GM12891 (cell line): ENCODE results near the gene PDZD11.
"Not testable (repeated sequence)": the region's sequence is repeated elsewhere in the genome, so short reads cannot be mapped to it uniquely, and the experiment has no call there.

Experiments used
- DNase-seq: peaks from one replicate; pipeline ENCODE4 v3.0.0; 2011; ENCODE audit warnings: low spot score; ENCODE audit not compliant: insufficient read length
- FAIRE-seq: peaks from 2 replicates; lab custom pipeline; 2011; peaks lifted over from hg19 to GRCh38; lab: Jason Lieb, UNC
- PAX5 ChIP-seq: IDR thresholded peaks from 2 replicates; pipeline ENCODE4 v1.6.1; 2011; ENCODE audit warnings: low read length, moderate library complexity, mild to moderate bottlenecking; ENCODE audit not compliant: insufficient read depth, severe bottlenecking
- POLR2A ChIP-seq: IDR thresholded peaks from 2 replicates; pipeline ENCODE4 v1.6.1; 2011; ENCODE audit warnings: low read depth, low read length, control low read depth
- POLR2AphosphoS5 ChIP-seq: IDR thresholded peaks from 2 replicates; pipeline ENCODE4 v1.6.1; 2011; ENCODE audit warnings: low read depth, low read length, control low read depth
- POU2F2 ChIP-seq: IDR thresholded peaks from 2 replicates; pipeline ENCODE4 v1.6.1; 2011; ENCODE audit warnings: low read depth, mild to moderate bottlenecking, control low read depth, low read length, moderate library complexity
- SPI1 ChIP-seq: IDR thresholded peaks from 2 replicates; pipeline ENCODE4 v1.6.1; 2011; ENCODE audit warnings: low read depth, low read length, control low read depth
- TAF1 ChIP-seq: IDR thresholded peaks from 2 replicates; pipeline ENCODE4 v1.6.1; 2011; ENCODE audit warnings: low read depth, low read length, control low read depth

The PDZD11 gene

GRCh38 chrX:70260104-70260503 is 29.6 kb downstream of the PDZD11 start, which contains the start of gene P2RY4:
P2RY4 (minus strand) TSS chrX:70260204; CDS start chrX:70259624, 580 bp downstream.
- FAIRE-seq = no peak
- DNase-seq = no peak
- TF ChIP-seq SPI1 = no peak
- TF ChIP-seq POU2F2 = no peak
- TF ChIP-seq PAX5 = no peak
- no peak for TF ChIP-seq POLR2A
- TF ChIP-seq POLR2AphosphoS5 = no peak
- no peak for TF ChIP-seq TAF1

DNA sequence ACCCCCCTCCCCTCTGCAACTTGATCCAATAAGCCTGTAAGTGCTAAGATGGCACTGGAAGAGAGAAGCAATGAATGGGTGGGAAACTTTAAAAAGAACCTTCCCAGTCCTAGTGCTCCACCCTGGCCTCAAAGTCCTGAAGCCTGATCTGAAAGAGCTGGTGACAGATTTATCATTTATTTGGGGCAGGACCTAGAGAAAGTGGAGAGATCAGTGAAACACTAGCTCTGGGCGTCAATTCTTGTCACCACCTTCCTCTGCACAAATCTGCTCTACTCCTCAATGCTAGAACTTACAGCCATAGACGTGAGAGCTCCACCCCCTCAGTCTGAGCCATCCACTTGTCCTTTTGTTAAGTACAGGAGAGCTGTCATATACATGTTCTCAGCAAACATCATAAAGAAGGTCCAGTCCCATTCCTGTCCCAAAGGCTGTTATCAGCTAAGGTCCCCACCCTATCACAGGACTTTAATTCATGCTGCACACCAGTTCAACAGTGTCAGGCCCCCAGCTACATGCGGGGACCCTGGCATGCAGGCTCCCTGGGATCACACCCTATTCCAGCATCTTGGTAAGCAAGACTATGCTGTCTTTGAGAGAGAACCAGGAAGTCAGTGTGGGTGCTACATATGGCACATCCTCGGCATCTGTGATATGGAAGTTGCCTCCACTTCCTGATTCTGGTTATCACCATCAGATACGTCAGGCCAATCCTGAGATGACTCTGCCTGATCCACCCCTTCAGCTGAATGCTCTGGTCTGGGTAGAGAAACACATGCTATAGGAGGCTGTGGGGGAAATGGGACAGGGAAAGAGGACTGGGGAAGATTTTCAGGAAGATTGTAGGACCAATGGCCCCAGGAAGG is 32.1 kb downstream of the PDZD11 start:
- no peak for FAIRE-seq
- TF ChIP-seq TAF1 (no peak), POLR2AphosphoS5 (no peak), POLR2A (no peak), PAX5 (no peak), SPI1 (no peak), POU2F2 (no peak)
- no peak for DNase-seq

- no peak for TF ChIP-seq POLR2A
- no peak for TF ChIP-seq SPI1
- TF ChIP-seq POLR2AphosphoS5 = no peak
- TF ChIP-seq TAF1 = no peak
- FAIRE-seq (no peak), DNase-seq (no peak)
Observed at GRCh38 chrX:70255452-70255851, 34.3 kb downstream of the PDZD11 start.

DNA sequence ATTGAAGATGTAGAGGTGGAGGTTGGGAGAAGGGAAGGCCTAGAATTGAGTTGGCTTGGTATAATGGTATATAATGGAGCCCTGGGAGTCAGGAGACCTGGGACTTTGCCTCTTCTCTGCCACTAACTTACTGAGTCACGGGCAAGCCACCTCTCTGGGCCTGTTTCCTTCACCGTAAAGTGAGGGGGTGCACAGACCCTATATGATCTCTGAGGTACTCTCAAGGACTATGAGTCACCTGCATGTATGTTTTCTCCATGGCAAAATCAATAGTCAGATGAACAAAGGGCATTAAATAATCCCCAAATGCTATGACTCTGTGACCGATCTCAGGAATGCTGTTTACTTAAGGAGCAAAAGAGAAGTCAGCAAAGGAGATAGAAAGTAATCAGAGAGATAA is 34.8 kb downstream of the PDZD11 start:
- no peak for TF ChIP-seq PAX5
- TF ChIP-seq POLR2A = no peak
- TF ChIP-seq POLR2AphosphoS5 = no peak
- TF ChIP-seq POU2F2 = no peak
- FAIRE-seq = no peak

DNA sequence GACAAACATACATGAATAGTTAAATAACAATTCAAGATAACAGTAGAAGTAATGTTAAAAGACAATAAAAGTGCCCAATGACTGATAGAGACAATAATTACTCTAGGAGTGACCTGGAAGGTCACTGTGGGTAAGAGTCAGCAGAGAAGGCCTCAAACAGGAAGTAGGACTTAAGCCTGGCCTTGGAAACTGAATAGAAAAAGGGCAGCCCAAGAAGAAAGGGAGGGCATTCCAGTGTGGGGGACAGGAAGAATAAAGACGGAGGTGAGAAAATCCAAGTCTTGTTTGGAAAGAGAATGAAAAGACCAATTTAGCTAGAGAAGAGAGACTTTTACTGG is 35.7 kb downstream of the PDZD11 start:
- FAIRE-seq = no peak
- DNase-seq = no peak
- TF ChIP-seq POLR2AphosphoS5 (no peak), SPI1 (no peak), TAF1 (no peak), PAX5 (no peak), POLR2A (no peak), POU2F2 (no peak)

More for the DNA sequence above, 34.8 kb downstream of the PDZD11 start:
- DNase-seq = no peak

DNA sequence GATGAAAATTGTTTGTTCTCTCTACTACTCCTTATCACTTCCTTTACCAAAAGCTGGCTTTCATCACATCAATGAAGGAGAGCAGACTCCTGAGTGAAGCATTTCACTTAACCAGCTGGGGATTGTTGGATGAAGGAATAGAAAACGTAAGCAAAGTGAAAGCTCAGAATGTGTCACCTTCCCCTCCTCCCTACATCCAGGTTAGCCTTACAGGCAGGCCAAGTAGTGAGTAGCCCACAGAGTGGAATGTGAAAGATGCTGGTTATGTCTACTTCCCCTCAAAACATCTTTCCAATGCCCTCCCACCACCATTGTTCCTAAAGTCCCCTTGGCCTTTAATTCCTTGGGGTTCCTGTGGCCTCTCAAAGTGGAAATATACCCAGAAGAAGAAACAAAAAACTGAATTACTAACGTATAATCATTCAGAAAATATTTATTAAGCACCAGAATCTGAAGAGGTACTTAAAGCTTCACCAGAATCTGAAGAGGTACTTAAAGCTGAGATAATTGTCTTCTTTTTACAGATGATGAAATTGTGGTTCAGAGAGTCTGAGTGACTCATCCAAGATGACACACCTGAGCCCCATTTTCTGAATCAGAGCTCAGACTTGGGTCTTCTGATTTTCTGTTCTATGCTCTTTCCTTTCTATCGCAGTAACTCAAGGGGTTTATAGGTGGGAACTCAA is 36.2 kb downstream of the PDZD11 start:
- DNase-seq (no peak), FAIRE-seq (no peak)
- no peak for TF ChIP-seq POU2F2
- TF ChIP-seq POLR2AphosphoS5 = no peak
- TF ChIP-seq SPI1 = no peak
- TF ChIP-seq TAF1 = no peak

GRCh38 chrX:70252491-70252890 is 37.2 kb downstream of the PDZD11 start:
- TF ChIP-seq PAX5 (no peak), TAF1 (no peak), SPI1 (no peak), POU2F2 (no peak), POLR2A (no peak), POLR2AphosphoS5 (no peak)
- FAIRE-seq = no peak
- no peak for DNase-seq

GRCh38 chrX:70247252-70247651 is 42.5 kb downstream of the PDZD11 start:
- no peak for TF ChIP-seq POLR2A
- no peak for TF ChIP-seq TAF1
- TF ChIP-seq PAX5 = no peak
- no peak for TF ChIP-seq SPI1
- TF ChIP-seq POLR2AphosphoS5 = no peak
- no peak for TF ChIP-seq POU2F2
- FAIRE-seq (no peak), DNase-seq (no peak)

GRCh38 chrX:70244881-70245280 is 44.8 kb downstream of the PDZD11 start:
- TF ChIP-seq SPI1 = no peak
- no peak for TF ChIP-seq PAX5
- no peak for TF ChIP-seq TAF1
- TF ChIP-seq POU2F2 = no peak
- TF ChIP-seq POLR2AphosphoS5 = no peak
- TF ChIP-seq POLR2A = no peak
- DNase-seq = no peak
- no peak for FAIRE-seq

- DNase-seq = not testable (repeated sequence)
Observed at GRCh38 chrX:70243601-70244000, 46.1 kb downstream of the PDZD11 start.

More at GRCh38 chrX:70243601-70244000, 46.1 kb downstream of the PDZD11 start:
- FAIRE-seq = not testable (repeated sequence)
